ENCODE data around the gene DLG2.
"Not testable (repeated sequence)": the region's sequence is repeated elsewhere in the genome, so short reads cannot be mapped to it uniquely, and the experiment has no call there.

The DLG2 gene

DNA sequence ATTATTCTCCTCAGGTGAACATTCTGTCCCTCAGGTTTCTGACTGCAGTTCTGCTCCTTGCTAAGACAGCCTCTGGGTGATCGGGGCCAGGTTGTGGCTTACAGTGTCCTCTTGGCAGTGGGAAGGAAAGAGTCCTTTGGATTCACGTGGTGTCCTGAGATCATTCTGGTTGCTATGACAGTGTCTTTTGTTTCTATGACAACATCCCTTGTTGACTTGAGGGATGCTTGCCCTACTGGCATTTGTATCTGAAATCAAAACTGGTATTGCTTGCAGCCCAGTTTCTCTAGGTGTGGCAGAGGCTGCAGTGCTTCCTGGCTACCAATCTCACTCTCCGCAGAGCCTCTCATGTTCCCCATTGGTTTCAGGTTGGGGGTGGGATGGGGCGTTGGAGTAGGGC, 2189.2 kb downstream of the DLG2 start:
- Histone ChIP-seq H3K36me3 (replicated peaks; ENCODE audit: insufficient read depth, low read length) (no peaks in the 10 kb centered on the region), H3K27me3 (replicated peaks; ENCODE audit: insufficient read depth, low read length) (no peaks in the 10 kb centered on the region), H3K4me1 (ENCODE audit: low read length) (no peaks in the 10 kb centered on the region), H4K20me1 (ENCODE audit: insufficient read depth, low read length) (no peaks in the 10 kb centered on the region), H3K79me2 (ENCODE audit: low read length) (no peaks in the 10 kb centered on the region), H3K4me3 (ENCODE audit: low read length) (no peak overlapping the region), H3F3A (ENCODE audit: insufficient read depth, low read length) (no peaks in the 10 kb centered on the region), H3K9me2 (replicated peaks; ENCODE audit: insufficient read depth, low read length) (no peaks in the 10 kb centered on the region), H3K4me2 (ENCODE audit: low read depth, low read length) (no peak overlapping the region), H3K9me3 (replicated peaks; ENCODE audit: insufficient read depth, low read length) (no peaks in the 10 kb centered on the region), H3K9ac (ENCODE audit: low read length) (no peak overlapping the region), H3K27ac (ENCODE audit: low read length) (peak overlapping the region; percentile 25; the same call in 1 of the 2 replicates), H2AFZ (ENCODE audit: low read length) (no peak overlapping the region)
- no peak for TF ChIP-seq EZH2phosphoT487 (IDR thresholded peaks at IDR 0.05; ENCODE audit: low read length)
- peak; percentile 25 for DNase-seq

DNA sequence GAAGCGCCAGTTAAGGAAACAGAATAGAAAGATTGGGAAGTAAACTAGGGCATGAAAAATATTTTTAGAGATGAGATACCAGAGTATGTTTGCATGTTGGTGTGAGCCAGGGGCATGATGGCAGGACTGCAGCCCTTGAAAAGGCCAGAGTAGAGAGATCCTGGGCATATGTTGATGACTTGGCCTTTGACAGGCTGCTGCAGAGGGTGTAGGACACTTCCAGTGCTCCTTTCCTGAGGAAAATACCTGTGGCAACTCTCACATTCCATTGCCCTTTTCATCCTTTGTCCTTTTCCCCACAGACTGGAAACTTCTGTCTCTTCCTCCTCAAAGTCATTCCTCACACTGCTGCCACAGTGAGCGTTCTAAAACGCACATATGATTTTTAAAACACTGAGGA, 2190.3 kb downstream of the DLG2 start:
- no peaks in the 10 kb centered on the region for H4K20me1 ChIP-seq (ENCODE audit: insufficient read depth, low read length)
- H3K36me3 ChIP-seq (replicated peaks; ENCODE audit: insufficient read depth, low read length), result no peaks in the 10 kb centered on the region
- H3K9ac ChIP-seq (ENCODE audit: low read length), result no peak overlapping the region
- H3K4me2 ChIP-seq (ENCODE audit: low read depth, low read length), result no peak overlapping the region
- H3K4me1 ChIP-seq (ENCODE audit: low read length), result no peaks in the 10 kb centered on the region
- H3F3A ChIP-seq (ENCODE audit: insufficient read depth, low read length), result no peaks in the 10 kb centered on the region
- no peaks in the 10 kb centered on the region for H3K9me3 ChIP-seq (replicated peaks; ENCODE audit: insufficient read depth, low read length)
- TF ChIP-seq EZH2phosphoT487 (IDR thresholded peaks at IDR 0.05; ENCODE audit: low read length), result no peak
- TF ChIP-seq EZH2 (optimal IDR thresholded peaks at IDR 0.05; ENCODE audit: low read depth, low read length), result no peak
- TF ChIP-seq, protein P1, sequence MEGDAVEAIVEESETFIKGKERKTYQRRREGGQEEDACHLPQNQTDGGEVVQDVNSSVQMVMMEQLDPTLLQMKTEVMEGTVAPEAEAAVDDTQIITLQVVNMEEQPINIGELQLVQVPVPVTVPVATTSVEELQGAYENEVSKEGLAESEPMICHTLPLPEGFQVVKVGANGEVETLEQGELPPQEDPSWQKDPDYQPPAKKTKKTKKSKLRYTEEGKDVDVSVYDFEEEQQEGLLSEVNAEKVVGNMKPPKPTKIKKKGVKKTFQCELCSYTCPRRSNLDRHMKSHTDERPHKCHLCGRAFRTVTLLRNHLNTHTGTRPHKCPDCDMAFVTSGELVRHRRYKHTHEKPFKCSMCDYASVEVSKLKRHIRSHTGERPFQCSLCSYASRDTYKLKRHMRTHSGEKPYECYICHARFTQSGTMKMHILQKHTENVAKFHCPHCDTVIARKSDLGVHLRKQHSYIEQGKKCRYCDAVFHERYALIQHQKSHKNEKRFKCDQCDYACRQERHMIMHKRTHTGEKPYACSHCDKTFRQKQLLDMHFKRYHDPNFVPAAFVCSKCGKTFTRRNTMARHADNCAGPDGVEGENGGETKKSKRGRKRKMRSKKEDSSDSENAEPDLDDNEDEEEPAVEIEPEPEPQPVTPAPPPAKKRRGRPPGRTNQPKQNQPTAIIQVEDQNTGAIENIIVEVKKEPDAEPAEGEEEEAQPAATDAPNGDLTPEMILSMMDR (IDR thresholded peaks at IDR 0.05; ENCODE audit: low read length), result no peak
- no peak overlapping the region for H2AFZ ChIP-seq (ENCODE audit: low read length)
- no peaks in the 10 kb centered on the region for H3K9me2 ChIP-seq (replicated peaks; ENCODE audit: insufficient read depth, low read length)
- H3K27ac ChIP-seq (ENCODE audit: low read length), result no peak overlapping the region
- DNase-seq, result no peak
- H3K27me3 ChIP-seq (replicated peaks; ENCODE audit: insufficient read depth, low read length), result no peaks in the 10 kb centered on the region
- H3K79me2 ChIP-seq (ENCODE audit: low read length), result no peaks in the 10 kb centered on the region
- no peak overlapping the region for H3K4me3 ChIP-seq (ENCODE audit: low read length)

DNA sequence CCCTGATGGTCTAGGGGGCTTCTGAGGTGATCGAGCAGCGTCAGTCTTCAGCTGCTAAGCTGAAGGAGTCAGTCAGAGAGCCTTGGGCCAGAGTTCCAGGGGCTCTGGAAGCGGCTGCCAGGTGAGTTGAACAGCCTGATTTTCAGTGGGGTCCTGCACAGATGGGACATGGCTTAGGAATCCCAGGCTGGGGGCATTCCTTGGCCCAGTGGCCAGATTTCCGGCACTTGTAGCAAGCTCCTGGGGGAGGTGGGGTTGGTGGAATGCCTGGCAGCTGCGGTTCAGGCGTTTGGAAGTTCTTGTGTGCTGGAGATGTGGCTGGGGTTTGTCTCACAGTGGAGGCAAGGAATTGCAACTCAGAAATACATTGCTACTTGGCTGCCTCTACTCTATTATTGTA, 2192.3 kb downstream of the DLG2 start:
- H3F3A ChIP-seq (ENCODE audit: insufficient read depth, low read length); DNase-seq; H3K27ac ChIP-seq (ENCODE audit: low read length); H3K4me1 ChIP-seq (ENCODE audit: low read length); H2AFZ ChIP-seq (ENCODE audit: low read length); H3K36me3 ChIP-seq (replicated peaks; ENCODE audit: insufficient read depth, low read length); H3K4me3 ChIP-seq (ENCODE audit: low read length); H4K20me1 ChIP-seq (ENCODE audit: insufficient read depth, low read length); H3K9ac ChIP-seq (ENCODE audit: low read length); H3K9me3 ChIP-seq (replicated peaks; ENCODE audit: insufficient read depth, low read length); H3K79me2 ChIP-seq (ENCODE audit: low read length); H3K9me2 ChIP-seq (replicated peaks; ENCODE audit: insufficient read depth, low read length); H3K27me3 ChIP-seq (replicated peaks; ENCODE audit: insufficient read depth, low read length); H3K4me2 ChIP-seq (ENCODE audit: low read depth, low read length): not testable (repeated sequence)

DNA sequence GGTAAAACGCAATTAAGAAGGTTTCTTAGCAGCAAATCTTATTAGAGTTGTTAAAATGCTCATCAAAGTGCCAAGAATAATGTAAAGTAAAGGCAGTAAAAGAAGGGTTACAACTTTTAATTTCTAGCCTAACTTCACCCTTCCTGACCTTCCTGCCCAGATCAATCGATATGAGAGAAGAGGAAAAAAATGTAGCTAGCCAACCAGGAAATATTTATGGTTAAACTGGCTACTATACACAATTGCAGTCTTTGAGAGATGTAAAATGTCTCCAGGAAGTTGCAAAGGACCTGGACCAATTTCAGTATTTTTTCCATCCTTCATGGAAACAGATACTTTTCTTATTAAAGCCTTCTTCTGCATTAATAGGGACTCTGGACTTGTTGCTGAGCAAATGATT, 2199.2 kb downstream of the DLG2 start:
- H3K4me1 ChIP-seq (ENCODE audit: low read length), result no peaks in the 10 kb centered on the region
- no peaks in the 10 kb centered on the region for H4K20me1 ChIP-seq (ENCODE audit: insufficient read depth, low read length)
- no peaks in the 10 kb centered on the region for H3K79me2 ChIP-seq (ENCODE audit: low read length)
- no peak overlapping the region for H3K27ac ChIP-seq (ENCODE audit: low read length)
- no peak overlapping the region for H2AFZ ChIP-seq (ENCODE audit: low read length)
- H3K4me3 ChIP-seq (ENCODE audit: low read length), result no peak overlapping the region
- H3K9me2 ChIP-seq (replicated peaks; ENCODE audit: insufficient read depth, low read length), result no peaks in the 10 kb centered on the region
- no peaks in the 10 kb centered on the region for H3K36me3 ChIP-seq (replicated peaks; ENCODE audit: insufficient read depth, low read length)
- no peak overlapping the region for H3K4me2 ChIP-seq (ENCODE audit: low read depth, low read length)
- no peaks in the 10 kb centered on the region for H3K27me3 ChIP-seq (replicated peaks; ENCODE audit: insufficient read depth, low read length)
- no peak overlapping the region for H3K9ac ChIP-seq (ENCODE audit: low read length)
- DNase-seq, result no peak
- H3F3A ChIP-seq (ENCODE audit: insufficient read depth, low read length), result no peaks in the 10 kb centered on the region
- H3K9me3 ChIP-seq (replicated peaks; ENCODE audit: insufficient read depth, low read length), result no peaks in the 10 kb centered on the region
- TF ChIP-seq EZH2phosphoT487 (IDR thresholded peaks at IDR 0.05; ENCODE audit: low read length) (no peak), EZH2 (optimal IDR thresholded peaks at IDR 0.05; ENCODE audit: low read depth, low read length) (no peak)
- TF ChIP-seq, protein P1 (IDR thresholded peaks at IDR 0.05; ENCODE audit: low read length), result no peak

All from MM.1S (cell line).